NCI-H345 treated with DMSO at 0.1 percent for 48 hours (cell line): ENCODE measurements around the gene PLPPR2.
A peak's percentile ranks its signal among the peaks of the same experiment; 100 is the strongest.
"Not testable (repeated sequence)": the region's sequence is repeated elsewhere in the genome, so short reads cannot be mapped to it uniquely, and the experiment has no call there.

ENCODE experiments used
- DNase-seq: peaks from one replicate; lab custom pipeline; 2025; ENCODE audit not compliant: unreplicated experiment; lab: John Stamatoyannopoulos, UW

The PLPPR2 gene

DNA sequence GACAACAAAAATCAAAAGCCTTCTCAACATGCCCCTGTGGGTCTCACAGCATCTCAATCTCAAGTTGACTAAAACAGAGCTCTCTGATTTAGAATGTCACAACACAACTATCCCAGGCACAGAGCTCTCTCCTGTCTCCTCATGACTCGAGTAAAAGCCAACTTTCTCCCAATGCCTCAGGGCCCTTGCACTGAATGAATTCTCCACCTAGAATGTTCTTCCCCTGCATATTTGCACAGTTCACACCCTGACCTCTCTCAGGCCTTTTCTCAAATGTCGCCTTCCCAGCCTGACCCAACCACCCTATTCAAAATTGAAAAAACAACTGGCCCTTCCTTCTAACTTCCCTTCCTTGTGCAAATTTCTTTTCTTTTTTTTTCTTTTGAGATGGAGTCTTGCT is 15.5 kb downstream of the PLPPR2 start:
- no peak for DNase-seq

GRCh38 chr19:11373166-11373884 is 18.1 kb downstream of the PLPPR2 start:
- DNase-seq, result no peak

DNA sequence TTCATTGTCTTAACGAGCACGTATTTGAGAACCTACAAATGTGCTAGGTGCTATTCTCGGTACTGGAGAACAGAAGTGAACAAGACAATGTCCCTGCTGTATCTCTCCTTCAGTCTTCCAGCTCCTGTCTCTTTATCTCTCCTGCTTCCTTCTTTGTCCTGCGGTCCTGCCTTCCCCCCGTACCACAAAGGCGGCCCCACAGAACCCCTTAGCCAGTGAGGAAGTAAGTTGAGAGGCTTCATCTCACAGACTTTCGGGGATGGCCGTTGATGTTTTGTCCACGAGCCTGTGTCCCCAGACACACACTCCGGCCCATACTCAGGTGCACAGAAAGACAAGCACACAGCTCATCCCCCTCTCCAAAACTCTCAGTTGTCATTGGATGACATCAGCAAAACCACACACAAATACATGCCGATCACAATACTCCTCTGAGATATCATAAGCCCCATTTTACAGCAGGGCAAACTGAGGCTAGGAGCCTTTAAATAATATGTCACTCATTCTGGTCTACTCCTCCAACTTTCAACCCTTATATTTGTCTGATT is 18.7 kb downstream of the PLPPR2 start:
- DNase-seq, result no peak

GRCh38 chr19:11374433-11375142 is 19.4 kb downstream of the PLPPR2 start, which contains the start of gene SWSAP1:
TSS of gene SWSAP1 (plus strand) at chr19:11374666. CDS start at chr19:11374681, 15 bp downstream.
- DNase-seq, result peak; percentile 83

DNA sequence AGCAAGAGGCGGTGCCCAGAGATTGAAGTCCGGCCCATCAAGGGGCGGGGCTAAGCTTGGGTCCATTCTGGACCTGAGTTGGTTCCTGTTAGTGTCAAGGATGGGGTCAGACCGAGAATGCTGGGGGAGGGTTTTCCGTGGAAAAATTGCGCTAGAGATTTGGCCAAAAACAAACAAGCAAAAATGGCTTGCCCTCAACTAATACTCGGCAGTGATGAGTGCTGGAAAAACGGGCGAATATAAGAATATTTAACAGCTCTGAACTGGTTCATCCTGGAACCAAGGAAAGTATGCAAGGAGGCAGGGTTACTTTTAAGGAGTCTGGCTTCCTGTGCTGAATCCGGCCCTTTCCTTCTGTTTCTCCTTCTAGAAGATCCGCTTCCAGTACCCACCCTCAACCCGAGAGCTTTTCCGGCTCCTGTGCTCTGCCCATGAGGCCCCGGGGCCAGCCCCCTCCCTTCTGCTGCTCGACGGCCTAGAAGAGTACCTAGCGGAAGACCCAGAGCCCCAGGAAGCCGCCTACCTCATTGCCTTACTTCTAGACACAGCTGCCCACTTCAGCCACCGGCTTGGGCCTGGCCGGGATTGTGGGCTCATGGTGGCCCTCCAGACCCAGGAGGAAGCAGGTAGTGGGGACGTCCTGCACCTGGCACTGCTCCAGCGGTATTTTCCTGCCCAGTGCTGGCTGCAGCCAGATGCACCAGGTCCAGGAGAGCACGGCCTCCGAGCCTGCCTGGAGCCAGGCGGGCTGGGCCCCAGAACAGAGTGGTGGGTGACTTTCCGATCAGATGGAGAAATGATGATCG is 20.1 kb downstream of the PLPPR2 start:
- DNase-seq, result no peak

DNA sequence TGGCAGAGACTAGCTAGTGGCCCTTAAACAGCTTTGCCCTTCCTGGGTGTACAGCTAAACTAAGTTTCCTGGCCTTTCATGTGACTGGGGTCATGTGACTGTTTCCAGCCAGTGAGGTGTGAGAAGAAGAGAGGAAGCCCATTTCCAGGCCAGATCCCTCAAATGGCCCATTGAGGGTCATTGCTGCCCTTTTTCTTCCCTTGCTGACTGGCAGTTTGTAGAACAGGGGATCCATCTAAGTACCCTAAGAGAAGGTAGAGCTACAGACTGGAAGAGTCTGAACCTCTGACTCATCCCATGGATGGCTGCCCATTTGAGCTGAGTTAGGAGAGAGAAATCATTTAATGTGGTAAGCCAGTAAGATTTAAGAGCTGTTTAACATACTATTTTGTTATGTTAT is 22.0 kb downstream of the PLPPR2 start:
- no peak for DNase-seq

DNA sequence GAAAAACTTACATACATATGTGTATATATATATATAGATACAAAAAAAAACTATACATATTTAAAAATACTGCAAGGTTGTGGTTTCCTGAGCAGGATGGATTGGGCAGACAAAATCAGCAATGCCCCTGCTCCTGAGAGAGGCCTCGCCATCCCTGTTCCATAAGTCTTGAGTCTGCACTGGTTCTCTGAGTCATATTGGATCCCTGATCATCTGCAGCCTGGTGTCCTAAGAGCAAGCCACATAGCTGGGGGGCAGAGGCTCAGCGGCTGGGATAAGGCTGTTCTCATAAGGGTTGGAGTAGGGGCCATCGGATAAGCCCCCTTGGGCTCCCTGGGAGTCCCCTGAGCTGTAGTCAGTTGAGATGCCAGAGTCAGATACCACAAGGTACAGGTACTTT is 22.5 kb downstream of the PLPPR2 start:
- no peak for DNase-seq

GRCh38 chr19:11378319-11379189 is 23.3 kb downstream of the PLPPR2 start:
- DNase-seq, result no peak

DNA sequence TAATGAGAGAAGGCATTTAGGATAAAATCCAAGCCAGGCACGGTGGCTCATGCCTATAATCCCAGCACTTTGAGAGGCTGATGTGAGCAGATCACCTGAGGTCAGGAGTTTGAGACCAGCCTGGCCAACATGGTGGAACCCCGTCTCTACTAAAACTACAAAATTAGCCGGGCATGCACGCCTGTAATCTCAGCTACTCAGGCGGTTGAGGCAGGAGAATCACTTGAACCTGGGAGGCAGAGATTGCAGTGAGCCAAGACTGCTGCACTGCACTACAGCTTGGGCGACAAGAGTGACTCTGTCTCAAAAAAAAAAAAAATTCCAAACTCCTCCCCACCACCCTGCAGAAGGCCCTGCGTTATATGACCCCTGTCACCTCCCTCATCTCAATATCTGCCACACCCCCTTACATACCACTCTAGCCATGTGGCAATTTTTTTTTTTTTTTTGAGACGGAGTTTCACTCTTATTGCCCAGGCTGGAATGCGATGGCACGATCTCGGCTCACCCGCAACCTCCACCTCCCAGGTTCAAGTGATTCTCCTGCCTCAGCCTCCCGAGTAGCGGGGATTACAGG is 24.1 kb downstream of the PLPPR2 start:
- not testable (repeated sequence) for DNase-seq

DNA sequence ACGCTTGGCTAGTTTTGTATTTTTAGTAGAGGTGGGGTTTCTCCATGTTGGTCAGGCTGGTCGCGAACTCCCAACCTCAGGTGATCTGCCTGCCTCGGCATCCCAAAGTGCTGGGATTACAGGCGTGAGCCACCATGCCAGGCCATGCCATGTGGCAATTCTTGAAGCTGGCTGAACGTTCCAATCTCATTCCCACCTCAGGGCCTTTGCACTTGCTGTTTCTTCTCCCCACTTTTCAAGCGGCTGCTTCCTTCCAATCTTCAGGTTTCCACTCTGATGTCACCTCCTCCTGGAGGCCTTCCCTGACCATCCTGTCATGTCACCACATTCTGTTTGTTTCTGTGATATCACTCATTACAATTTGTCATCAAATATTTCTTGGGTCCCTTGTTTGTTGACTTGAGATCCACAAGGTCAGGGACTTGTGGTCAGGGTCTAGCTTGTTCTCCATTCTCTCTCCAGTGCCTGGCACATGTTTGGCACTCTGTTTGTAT is 24.7 kb downstream of the PLPPR2 start:
- no peak for DNase-seq

- DNase-seq, result peak; percentile 64
Measured at GRCh38 chr19:11380653-11381537, 25.7 kb downstream of the PLPPR2 start.

GRCh38 chr19:11382898-11383705 is 27.9 kb downstream of the PLPPR2 start:
- DNase-seq, result no peak

- DNase-seq, result no peak
Measured at GRCh38 chr19:11383706-11384048, 28.4 kb downstream of the PLPPR2 start.

DNA sequence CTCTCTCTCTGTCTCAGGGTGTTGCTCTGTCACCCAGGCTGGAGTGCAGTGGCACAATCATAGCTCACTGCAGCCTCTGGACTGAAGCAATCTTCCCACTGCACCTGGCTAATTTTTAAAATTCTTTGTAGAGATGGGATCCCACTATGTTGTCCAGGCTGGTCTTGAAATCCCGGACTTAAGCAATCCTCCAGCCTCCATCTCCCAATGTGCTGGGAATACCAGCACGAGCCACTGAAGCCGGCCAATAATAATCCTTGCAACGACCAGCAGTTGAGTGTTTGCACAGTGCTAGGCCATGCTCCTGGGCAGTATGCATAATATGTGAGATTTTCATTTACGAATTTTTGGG is 29.5 kb downstream of the PLPPR2 start:
- no peak for DNase-seq

- no peak for DNase-seq
Measured at GRCh38 chr19:11387162-11388034, 32.2 kb downstream of the PLPPR2 start.

- DNase-seq, result no peak
Measured at GRCh38 chr19:11390359-11390758, 35.1 kb downstream of the PLPPR2 start.

DNA sequence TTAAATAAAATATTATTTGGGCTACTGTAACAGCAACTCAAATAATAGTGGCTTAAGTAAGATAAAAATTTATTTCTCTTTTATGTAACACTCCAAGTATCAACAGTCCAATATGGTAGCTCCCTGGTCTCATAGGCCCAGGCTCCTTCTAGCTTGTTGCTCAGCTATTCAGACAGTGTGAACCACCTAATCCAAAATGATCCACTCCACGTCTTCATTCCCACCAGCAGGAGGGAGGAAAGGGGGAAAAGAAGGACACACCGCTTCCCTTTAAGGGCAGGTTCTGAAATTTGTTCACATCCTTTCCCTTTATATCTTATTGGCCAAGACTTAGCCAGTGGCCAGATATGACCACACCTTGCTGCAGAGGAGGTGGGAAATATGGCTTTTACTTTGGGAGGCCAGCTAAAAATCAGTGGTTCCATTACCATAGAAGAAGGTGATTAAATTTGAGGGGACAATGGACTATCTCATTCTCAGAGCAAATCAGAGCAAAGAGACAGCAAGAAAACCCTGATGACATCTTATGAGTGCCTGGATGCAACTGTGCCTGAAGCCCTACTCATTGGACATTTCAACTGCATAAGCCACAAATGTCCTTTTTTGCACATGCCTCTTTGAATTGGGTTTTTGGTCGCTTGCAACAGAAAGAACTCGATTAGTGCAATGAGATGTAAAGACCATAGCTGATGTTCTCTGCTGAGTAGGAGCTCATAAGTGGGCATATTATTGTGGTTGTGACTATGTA is 35.9 kb downstream of the PLPPR2 start:
- no peak for DNase-seq
